GM18519 (cell line): ENCODE measurements around the gene TTC7B.
"Not testable (repeated sequence)": the region's sequence is repeated elsewhere in the genome, so short reads cannot be mapped to it uniquely, and the experiment has no call there.

Source experiments
- ATAC-seq: cut with Tn5 transposase; IDR thresholded peaks from one replicate; pipeline ENCODE4 v1.9.1; 2021; ENCODE audit warnings: mild to moderate bottlenecking, moderate library complexity; ENCODE audit not compliant: unreplicated experiment, low FRiP score

The TTC7B gene

DNA sequence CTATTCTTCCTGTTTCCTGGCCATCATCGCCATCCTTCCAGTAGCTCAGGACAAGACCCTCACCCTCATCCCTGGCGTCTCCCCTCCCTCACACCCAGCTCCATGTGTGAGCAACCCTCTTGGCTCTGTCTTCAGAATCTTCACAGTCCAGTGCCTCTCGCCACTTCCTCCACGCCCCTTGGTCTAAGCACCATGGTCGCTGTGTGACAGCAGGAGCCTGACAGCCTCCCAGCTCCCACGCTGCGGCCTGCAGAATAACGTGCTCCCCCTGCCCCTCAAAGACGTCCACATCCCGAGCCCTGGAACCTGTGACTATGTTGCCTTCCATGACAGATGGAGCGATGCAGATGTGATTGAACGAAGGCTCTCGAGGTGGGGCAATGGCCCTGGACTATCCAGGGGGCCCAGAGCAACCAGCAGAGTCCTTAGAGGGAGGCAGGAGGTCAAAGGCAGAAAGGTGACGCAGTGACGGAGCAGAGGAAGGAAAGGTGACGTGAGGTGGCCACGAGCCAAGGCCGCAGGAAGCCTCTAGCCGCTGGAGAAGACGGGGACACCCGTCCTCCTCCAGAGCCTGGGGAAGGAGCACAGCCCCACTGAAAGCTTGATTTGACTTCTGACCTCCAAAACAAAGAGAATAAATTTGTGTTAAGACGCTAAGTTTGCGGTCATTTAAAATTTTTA is 279.6 kb downstream of the TTC7B start:
- no peak for ATAC-seq

DNA sequence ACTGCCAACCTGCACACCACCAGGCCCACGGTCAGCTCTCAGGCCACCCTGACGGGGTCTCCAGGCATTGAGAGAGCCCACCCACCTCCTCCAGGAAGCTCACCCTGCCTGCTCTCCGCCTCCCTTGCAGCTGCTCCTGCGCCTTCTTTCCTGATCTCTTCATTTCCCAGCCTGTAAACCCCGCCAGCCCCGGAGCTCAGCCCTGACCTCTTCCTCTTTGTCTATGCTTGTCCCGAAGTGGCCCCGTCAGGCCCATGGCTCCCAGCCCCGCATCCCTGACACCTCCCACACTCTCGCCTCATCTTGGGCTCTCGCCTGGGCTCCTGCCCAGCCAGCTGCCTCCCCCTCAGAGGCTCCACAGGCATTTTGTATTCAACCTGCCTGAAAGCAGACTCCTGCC is 280.1 kb downstream of the TTC7B start:
- no peak for ATAC-seq

DNA sequence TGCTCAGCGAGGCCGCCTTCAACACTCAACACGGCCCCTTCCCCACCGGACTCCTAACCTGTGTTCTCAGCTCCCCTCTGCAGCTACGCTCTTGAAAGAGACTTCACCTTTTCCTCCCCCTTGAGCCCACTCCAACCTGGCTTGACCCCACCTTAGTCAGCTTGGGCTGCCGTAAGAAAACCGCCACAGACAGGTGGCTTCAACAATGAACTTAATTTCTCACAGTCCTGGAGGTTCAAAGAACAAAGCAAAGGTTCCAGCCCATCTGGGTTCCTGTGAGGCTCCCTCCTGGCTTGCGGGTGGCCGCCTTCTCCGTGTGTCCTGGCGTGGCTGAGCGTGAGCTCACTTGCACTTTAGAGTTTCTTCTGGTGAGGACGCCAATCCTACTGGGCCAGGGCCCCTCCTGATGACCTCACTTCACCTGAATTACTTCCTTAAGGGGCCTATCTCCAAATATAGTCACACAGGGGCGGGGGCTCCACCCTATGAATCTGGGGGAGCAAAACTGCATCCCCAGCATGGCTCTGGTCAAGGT is 280.6 kb downstream of the TTC7B start:
- no peak for ATAC-seq

- no peak for ATAC-seq
Measured at GRCh38 chr14:90534838-90535555, 281.2 kb downstream of the TTC7B start.

DNA sequence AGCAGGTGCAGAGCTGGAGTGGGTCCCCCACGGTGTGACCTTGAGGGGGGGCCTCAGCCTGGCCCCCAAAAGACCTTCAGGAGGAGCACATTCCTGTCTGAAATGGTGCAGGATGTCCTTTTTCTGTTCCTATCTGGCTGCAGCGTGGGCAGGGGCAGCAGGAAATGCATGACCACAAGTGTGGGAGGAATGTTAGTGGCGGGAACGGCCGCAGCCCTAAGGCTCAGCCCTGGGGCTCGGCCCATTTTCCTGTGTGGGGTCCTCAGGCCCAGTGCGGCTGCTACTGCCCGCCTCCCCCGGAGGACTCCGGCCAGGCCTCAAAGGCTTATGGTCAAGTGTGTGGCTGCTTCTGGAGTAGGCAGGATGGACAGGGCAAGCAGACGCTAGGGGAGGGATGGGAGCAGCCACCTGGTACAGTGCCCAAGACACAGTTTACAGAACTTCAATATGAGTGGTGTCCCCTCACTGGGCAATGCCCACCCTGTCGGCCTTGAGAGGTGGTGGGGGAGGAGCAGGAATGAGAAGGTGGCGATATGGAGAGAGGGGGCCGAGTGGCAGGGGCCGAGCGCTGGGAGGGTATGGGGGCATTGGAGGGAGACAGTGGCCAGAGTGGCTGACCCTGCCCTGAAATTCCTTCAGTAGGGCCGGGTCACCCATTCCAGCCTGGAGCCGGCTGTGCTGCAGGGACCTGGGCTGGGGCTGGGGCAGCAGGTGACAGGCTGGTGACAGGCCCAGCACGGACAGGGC is 282.0 kb downstream of the TTC7B start:
- ATAC-seq: no peak

- no peak for ATAC-seq
Measured at GRCh38 chr14:90533591-90534021, 282.6 kb downstream of the TTC7B start.

- no peak for ATAC-seq
Measured at GRCh38 chr14:90532826-90533525, 283.3 kb downstream of the TTC7B start.

GRCh38 chr14:90531497-90531896 is 284.7 kb downstream of the TTC7B start:
- no peak for ATAC-seq

DNA sequence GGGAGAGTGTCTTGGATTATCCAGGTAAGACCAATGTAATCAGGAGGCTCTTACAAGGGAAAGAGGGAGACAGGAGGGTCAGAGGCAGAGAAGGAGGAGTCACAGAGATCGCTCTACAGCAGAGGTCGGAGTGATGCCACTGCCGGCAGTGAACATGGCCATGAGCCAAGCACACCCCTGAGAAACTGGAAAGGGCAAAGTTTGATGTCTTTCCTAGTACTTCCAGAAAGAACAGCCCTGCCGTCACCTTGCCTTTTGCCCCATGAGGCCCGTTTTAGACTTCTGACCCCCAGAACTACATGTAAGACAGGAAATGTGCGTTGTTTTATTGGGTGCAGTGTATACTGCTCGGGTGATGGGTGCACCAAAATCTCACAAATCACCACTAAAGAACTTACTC is 285.7 kb downstream of the TTC7B start:
- no peak for ATAC-seq

DNA sequence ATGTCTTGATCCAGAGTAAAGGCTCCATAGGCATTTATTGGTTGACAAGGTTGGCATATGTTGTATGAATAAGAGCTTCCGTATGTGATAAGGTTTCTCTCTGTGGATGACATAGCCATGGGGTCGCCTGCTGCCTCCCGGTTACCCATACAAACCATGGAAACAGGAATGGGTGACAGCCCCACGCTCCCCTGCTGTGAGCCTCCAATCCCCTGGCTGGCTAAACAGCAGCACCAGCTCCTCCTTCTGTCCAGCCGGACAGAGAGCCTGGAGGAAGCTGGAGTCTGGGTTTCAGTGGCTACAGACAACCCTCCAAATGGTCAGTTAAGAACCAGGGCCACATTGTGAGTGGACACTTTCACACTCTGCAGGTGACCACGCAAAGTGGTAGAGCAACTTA is 288.3 kb downstream of the TTC7B start:
- ATAC-seq: no peak

GRCh38 chr14:90526536-90526935 is 289.7 kb downstream of the TTC7B start:
- not testable (repeated sequence) for ATAC-seq

DNA sequence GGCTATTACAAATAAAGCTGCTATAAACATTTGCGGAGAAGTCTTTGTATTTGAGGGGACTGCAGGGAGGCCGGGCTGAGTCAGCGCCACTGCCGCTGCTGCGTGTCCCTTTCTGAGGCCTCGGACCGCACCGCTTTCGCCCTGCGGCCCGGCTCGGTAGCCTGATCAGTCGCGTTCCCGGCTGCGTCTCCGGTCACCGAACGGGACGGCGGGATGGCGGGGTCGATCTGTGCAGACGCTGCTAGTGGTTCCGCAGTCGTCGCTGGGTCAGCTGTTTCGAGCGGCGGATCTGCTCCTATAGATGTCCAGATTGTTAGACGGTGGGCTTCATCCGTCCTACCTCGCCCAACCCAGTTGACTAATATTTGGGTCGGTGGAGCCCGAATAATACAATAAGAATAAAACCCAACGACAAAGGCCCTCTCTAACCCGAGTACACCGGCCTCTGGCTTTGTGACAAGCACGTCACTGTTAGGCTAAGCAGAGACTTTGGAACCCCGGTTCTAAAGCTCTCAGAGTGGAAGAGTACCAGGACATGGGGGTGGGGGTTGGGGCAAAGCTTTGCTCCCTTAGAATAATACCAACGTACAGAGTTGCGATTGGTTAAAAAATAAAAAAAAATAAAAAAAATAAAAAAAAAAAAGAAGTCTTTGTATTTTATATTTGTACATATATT is 290.7 kb downstream of the TTC7B start:
- ATAC-seq: not testable (repeated sequence)

DNA sequence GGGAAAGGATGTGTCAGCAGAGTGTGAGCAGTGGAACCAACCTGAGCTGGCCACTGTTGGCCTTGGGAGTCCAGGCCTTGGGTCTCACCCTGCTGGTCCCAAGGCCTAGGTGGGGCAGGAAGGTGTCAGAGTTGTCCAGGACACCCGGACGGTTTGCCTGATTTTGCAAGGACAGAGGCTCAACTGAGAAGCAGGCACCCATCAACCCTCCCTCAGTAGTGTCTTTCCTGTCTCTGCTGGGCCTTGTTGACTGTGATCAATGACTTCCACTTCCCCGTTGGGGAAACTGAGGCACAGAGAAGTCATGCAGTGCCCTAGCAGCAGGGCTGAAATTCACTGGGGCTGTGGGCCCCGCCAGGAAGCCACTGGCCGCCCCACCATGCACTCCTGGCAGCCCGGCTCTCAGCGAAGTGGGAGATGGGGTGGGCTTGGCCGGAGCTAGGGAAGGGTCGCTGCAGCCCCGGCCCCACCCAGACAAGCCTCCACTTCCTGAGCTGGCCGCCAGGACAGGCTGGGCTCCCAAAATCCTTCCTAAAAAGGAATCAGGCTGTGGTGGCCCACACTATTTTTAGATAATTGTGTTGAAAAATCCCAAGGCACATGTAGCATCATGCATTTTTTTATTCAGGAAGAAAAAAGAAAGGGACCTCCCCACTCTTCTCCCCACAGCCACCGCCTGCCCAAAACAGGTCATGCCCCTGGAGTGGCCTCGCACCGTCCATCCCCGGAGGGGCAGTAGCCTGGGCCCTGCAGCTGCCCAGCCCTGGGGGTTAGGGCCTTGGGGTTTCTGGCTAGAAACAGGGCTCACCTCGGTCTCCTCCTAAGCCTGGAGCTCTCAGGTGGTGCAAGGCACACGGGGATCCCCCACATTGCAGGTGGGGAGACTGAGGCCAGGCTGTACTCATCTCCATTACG is 292.0 kb downstream of the TTC7B start:
- no peak for ATAC-seq

DNA sequence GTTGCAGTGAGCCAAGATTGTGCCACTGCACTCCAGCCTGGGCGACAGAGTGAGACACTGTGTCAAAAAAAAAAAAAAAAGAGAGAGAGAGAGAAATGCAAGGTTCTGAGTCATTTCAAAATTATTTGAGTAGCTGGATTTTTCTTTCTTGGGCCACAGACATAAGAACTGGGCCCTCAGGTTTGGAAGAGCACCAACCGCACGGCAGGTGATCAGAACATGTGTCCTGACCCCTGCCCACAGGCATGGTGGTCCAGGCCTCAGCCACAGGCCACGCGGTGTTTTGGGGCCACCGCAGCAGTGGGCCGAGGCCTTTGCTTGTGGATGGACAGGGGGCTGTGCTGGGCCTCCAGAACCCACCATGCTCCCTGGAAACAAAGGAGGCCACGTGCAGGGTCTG is 292.7 kb downstream of the TTC7B start:
- no peak for ATAC-seq

- ATAC-seq: no peak
Measured at GRCh38 chr14:90522571-90523191, 293.5 kb downstream of the TTC7B start.

- no peak for ATAC-seq
Measured at GRCh38 chr14:90521930-90522483, 294.2 kb downstream of the TTC7B start.

GRCh38 chr14:90521084-90521929 is 294.9 kb downstream of the TTC7B start:
- no peak for ATAC-seq
